CD14-positive monocyte (primary cell): ENCODE measurements around the gene FOXN1. TPM values are rescaled to one million over a fixed set of nuclear protein-coding genes. Genes with fewer than 3 reads are reported as not detected.

Experiments used
- DNase-seq, 3 donors: peaks; one replicate each; pipeline ENCODE4 v3.0.0-alpha.2; 2011 to 2022
- H2AFZ ChIP-seq: 2 replicates; pipeline ENCODE4 v1.6.0; 2012; ENCODE audit warnings: mild to moderate bottlenecking, low read depth, low read length, inconsistent platforms; ENCODE audit not compliant: insufficient read depth, poor library complexity, severe bottlenecking
- H3K27ac ChIP-seq, 2 donors: 1 replicate in 1 of 2; 2 replicates in 1 of 2; pipeline ENCODE4 v1.5.1; 2012 to 2013; ENCODE audit warnings: low read length in 2 of 2, control low read depth in 1 of 2, inconsistent platforms in 1 of 2, low read depth in 1 of 2, mild to moderate bottlenecking in 1 of 2
- H3K27me3 ChIP-seq, 2 donors: one replicate each; pipeline versions ENCODE4 v1.6.0 to v1.6.1; 2011 to 2013; ENCODE audit warnings: low read length in 2 of 2; ENCODE audit not compliant: control insufficient read depth in 2 of 2, insufficient read depth in 2 of 2
- H3K36me3 ChIP-seq, 2 donors: replicated peaks in 1 of 2; 1 replicate in 1 of 2; 2 replicates in 1 of 2; pipeline versions ENCODE4 v1.5.1 to v1.6.1; 2012 to 2013; ENCODE audit warnings: low read length in 2 of 2, control low read depth in 1 of 2, inconsistent platforms in 1 of 2, mild to moderate bottlenecking in 1 of 2; ENCODE audit not compliant: insufficient read depth in 2 of 2, control insufficient read depth in 1 of 2
- H3K4me1 ChIP-seq, 2 donors: 1 replicate in 1 of 2; 2 replicates in 1 of 2; pipeline versions ENCODE4 v1.5.1 to v1.6.1; 2012 to 2013; ENCODE audit warnings: low read length in 2 of 2, control low read depth in 1 of 2, inconsistent platforms in 1 of 2, mild to moderate bottlenecking in 1 of 2, moderate library complexity in 1 of 2; ENCODE audit not compliant: insufficient read depth in 2 of 2, control insufficient read depth in 1 of 2
- H3K4me2 ChIP-seq: replicated peaks from 2 replicates; pipeline ENCODE3; 2012; ENCODE audit warnings: low read length, moderate library complexity, mild to moderate bottlenecking; ENCODE audit not compliant: poor library complexity, severe bottlenecking; ENCODE audit errors: extremely low read depth
- H3K4me3 ChIP-seq, 3 experiments: fragments of 200-600 bp in 1 of 3; sonication (generic) in 1 of 3; replicated peaks in 1 of 3; 1 replicate in 2 of 3; 2 replicates in 1 of 3; pipeline ENCODE4 v1.5.1; 2011 to 2013; ENCODE audit warnings: low read length in 3 of 3, mild to moderate bottlenecking in 3 of 3, control low read depth in 2 of 3, low read depth in 2 of 3, inconsistent platforms in 1 of 3, moderate library complexity in 1 of 3
- H3K79me2 ChIP-seq: 2 replicates; pipeline ENCODE4 v1.6.0; 2012; ENCODE audit warnings: mild to moderate bottlenecking, control low read depth, inconsistent platforms, low read length, moderate library complexity; ENCODE audit not compliant: insufficient read depth
- H3K9ac ChIP-seq: 2 replicates; pipeline ENCODE4 v1.6.0; 2017; ENCODE audit warnings: low read length, mild to moderate bottlenecking; ENCODE audit not compliant: insufficient read depth, poor library complexity, severe bottlenecking
- H3K9me3 ChIP-seq, 2 donors: replicated peaks in 1 of 2; 1 replicate in 1 of 2; 2 replicates in 1 of 2; pipeline versions ENCODE4 v1.5.1 to v1.6.1; 2012 to 2013; ENCODE audit warnings: low read length in 2 of 2, control low read depth in 1 of 2; ENCODE audit not compliant: control insufficient read depth in 1 of 2, insufficient read depth in 1 of 2
- H4K20me1 ChIP-seq: 2 replicates; pipeline ENCODE4 v1.6.0; 2012; ENCODE audit warnings: mild to moderate bottlenecking, low read length, control low read depth, moderate library complexity; ENCODE audit not compliant: insufficient read depth
- H3K27ac Mint-ChIP-seq, 7 donors: one replicate each; pipeline ENCODE4 v1.8.0; 2020; ENCODE audit warnings: mild to moderate bottlenecking in 7 of 7, mixed read lengths in 7 of 7, moderate library complexity in 6 of 7, inconsistent platforms in 2 of 7
- H3K27me3 Mint-ChIP-seq, 3 donors: one replicate each; pipeline ENCODE4 v1.8.0; 2021 to 2022; ENCODE audit warnings: low read depth in 3 of 3, mild to moderate bottlenecking in 3 of 3, mixed read lengths in 3 of 3, moderate library complexity in 3 of 3, inconsistent platforms in 1 of 3
- H3K36me3 Mint-ChIP-seq, 2 donors: one replicate each; pipeline ENCODE4 v1.8.0; 2020; ENCODE audit warnings: mixed read lengths in 2 of 2, inconsistent platforms in 1 of 2, mild to moderate bottlenecking in 1 of 2
- H3K4me1 Mint-ChIP-seq: one replicate; pipeline ENCODE4 v1.8.0; 2020; ENCODE audit warnings: mild to moderate bottlenecking, mixed read lengths
- H3K4me3 Mint-ChIP-seq, 2 donors: one replicate each; pipeline ENCODE4 v1.8.0; 2020; ENCODE audit warnings: mild to moderate bottlenecking in 2 of 2, mixed read lengths in 2 of 2, moderate library complexity in 1 of 2
- H3K9me3 Mint-ChIP-seq, 7 donors: one replicate each; pipeline ENCODE4 v1.8.0; 2020 to 2022; ENCODE audit warnings: mixed read lengths in 7 of 7, mild to moderate bottlenecking in 6 of 7, moderate library complexity in 6 of 7, inconsistent platforms in 2 of 7
- CTCF ChIP-seq: fragments of 200-600 bp; IDR thresholded peaks from one replicate; pipeline ENCODE4 v1.8.0; 2022; ENCODE audit warnings: antibody characterized with exemption, mild to moderate bottlenecking
- WGBS: methylation state at CpG from one replicate; pipeline ENCODE4 v1.1.5; 2013; ENCODE audit warnings: missing lambda C conversion rate; ENCODE audit not compliant: insufficient coverage; 5-methylcytosine and 5-hydroxymethylcytosine counted together
- intact Hi-C, 2 donors: fragments of 100-400 bp; cut with micrococcal nuclease; formaldehyde crosslinking; loops; one replicate each; pipeline versions ENCODE4 v1.15.0 to v1.15.1; 2023
- polyA plus RNA-seq, 3 donors: library from polyadenylated mRNA; depleted of rRNA in 1 of 3; unstranded in 2 of 3; stranded (reverse) in 1 of 3; fragments of 300-500 nt in 2 of 3; fragments of >200 nt in 1 of 3; fragmentation: Illumina TruSeq in 2 of 3; gene quantifications; 1 replicate in 2 of 3; 2 replicates in 1 of 3; pipeline ENCODE4 v1.2.3, GENCODE V29; 2012 to 2021

FOXN1 gene
- polyA plus RNA-seq, 3 donors, result not detected

- peaks cover 5 to 14% of the 10 kb centered on the region in 2 donors for H3K36me3 ChIP-seq
- H2AFZ ChIP-seq, result no peak overlapping the region
- peaks cover 4% of the 10 kb centered on the region for H4K20me1 ChIP-seq
- no peak overlapping the region for H3K27ac Mint-ChIP-seq
- H3K4me1 ChIP-seq, result peaks cover 20 to 31% of the 10 kb centered on the region in 2 donors
- no peaks in the 10 kb centered on the region for H3K27me3 ChIP-seq
- no peak for DNase-seq
- peaks cover 37% of the 10 kb centered on the region for H3K4me1 Mint-ChIP-seq
- TF ChIP-seq CTCF, result no peak
- no peak overlapping the region for H3K4me3 ChIP-seq
- 98% methylated on average over 6 of the region's 6 CpGs for WGBS
- peaks cover 6 to 22% of the 10 kb centered on the region in 2 donors for H3K36me3 Mint-ChIP-seq
- H3K79me2 ChIP-seq, result peaks cover 23% of the 10 kb centered on the region
- intact Hi-C loops, result loop anchor here in 1 of 2 donors (10.0 kb wide), 1 partner anchor 239 kb away; the partner anchor contains the start of genes IFT20 and TNFAIP1
- peaks cover 2 to 4% (median 3%) of the 10 kb centered on the region in 3 donors for H3K27me3 Mint-ChIP-seq
- no peak overlapping the region for H3K9ac ChIP-seq
- no peaks in the 10 kb centered on the region for H3K9me3 Mint-ChIP-seq
- H3K9me3 ChIP-seq, result no peaks in the 10 kb centered on the region
- no peak overlapping the region for H3K27ac ChIP-seq
- H3K4me3 Mint-ChIP-seq, result no peak overlapping the region
- no peak overlapping the region for H3K4me2 ChIP-seq
These were observed 67.9 kb downstream of the FOXN1 start for GRCh38 chr17:28573966-28574480.

GRCh38 chr17:28574526-28574925 is 68.4 kb downstream of the FOXN1 start:
- no peaks in the 10 kb centered on the region for H3K27me3 ChIP-seq
- H3K9ac ChIP-seq, result no peak overlapping the region
- no peak for TF ChIP-seq CTCF
- intact Hi-C loops, result loop anchor here in 1 of 2 donors (10.0 kb wide), 1 partner anchor 240 kb away; the partner anchor contains the start of genes IFT20 and TNFAIP1
- no peak overlapping the region for H3K4me3 ChIP-seq
- peak overlapping the region in 1 of 7 donors; percentile 41 for H3K27ac Mint-ChIP-seq
- H3K4me3 Mint-ChIP-seq, result no peak overlapping the region
- no peaks in the 10 kb centered on the region for H3K9me3 ChIP-seq
- H3K27ac ChIP-seq, result no peak overlapping the region
- peaks cover 10 to 19% of the 10 kb centered on the region in 2 donors for H3K36me3 ChIP-seq
- peaks cover 3% of the 10 kb centered on the region for H4K20me1 ChIP-seq
- peaks cover 18% of the 10 kb centered on the region for H3K79me2 ChIP-seq
- H3K4me2 ChIP-seq, result no peak overlapping the region
- no peak for DNase-seq
- peaks cover 9 to 27% of the 10 kb centered on the region in 2 donors for H3K36me3 Mint-ChIP-seq
- WGBS, result 98% methylated on average over 5 of the region's 7 CpGs
- peaks cover 34% of the 10 kb centered on the region for H3K4me1 Mint-ChIP-seq
- H3K9me3 Mint-ChIP-seq, result no peaks in the 10 kb centered on the region
- H3K27me3 Mint-ChIP-seq, result peaks cover 2 to 4% (median 3%) of the 10 kb centered on the region in 3 donors
- H2AFZ ChIP-seq, result no peak overlapping the region
- peaks cover 20 to 27% of the 10 kb centered on the region in 2 donors for H3K4me1 ChIP-seq
